K562 (cell line): ENCODE results near the gene IL20RA. TPM values are rescaled to one million over a fixed set of nuclear protein-coding genes. Genes with fewer than 3 reads are reported as not detected.

Experiments used
- ATAC-seq: fragments of 200-7000 bp; cut with Tn5 transposase; 3 replicates; pipeline ENCODE4 v1.9.1; 2020; ENCODE audit warnings: moderate library complexity
- BruUV-seq: library from RNA; stranded (reverse); fragments of 400-500 nt; replicated peaks from 2 replicates; lab custom pipeline; 2021; lab: Mats Ljungman, UMichigan
- CTCF ChIA-PET: fragments of 300-600 bp; formaldehyde crosslinking; extraction: SDS; loops from one replicate; lab custom pipeline; 2021; ENCODE audit warnings: low intra/inter-chr PET ratio; lab: Yijun Ruan, JAX
- POLR2A ChIA-PET: fragments of 300-600, 350-650 bp; sonication (Branson Sonifier 250); formaldehyde crosslinking; extraction: SDS; loops from one replicate; lab custom pipeline; 2021; ENCODE audit warnings: antibody characterized with exemption, inconsistent platforms; lab: Yijun Ruan, JAX
- DNase-seq, 4 experiments: peaks; one replicate each; pipeline versions ENCODE4 v3.0.0 to v3.0.0-alpha.2; 2011 to 2018; ENCODE audit warnings: low spot score in 3 of 4, mixed read lengths in 3 of 4; ENCODE audit errors: extremely low read depth in 1 of 4
- FAIRE-seq: peaks from 2 replicates; lab custom pipeline; 2011; peaks lifted over from hg19 to GRCh38; lab: Jason Lieb, UNC
- H2AFZ ChIP-seq: 2 replicates; pipeline ENCODE4 v1.6.0; 2011; ENCODE audit warnings: low read depth, low read length, control low read depth, inconsistent platforms
- H3K27ac ChIP-seq: fragments of 200-600 bp; 3 replicates; pipeline ENCODE4 v1.8.0; 2011; ENCODE audit warnings: low read depth, mild to moderate bottlenecking, control low read depth, inconsistent platforms, low read length, moderate library complexity, mixed read lengths; ENCODE audit errors: extremely low read depth
- H3K27me3 ChIP-seq, 2 experiments: fragments of 300-600 bp in 1 of 2; 2 replicates in 1 of 2; 3 replicates in 1 of 2; pipeline versions ENCODE4 v1.6.0 to v1.8.0; 2011; ENCODE audit warnings: inconsistent platforms in 2 of 2, low read length in 2 of 2, mild to moderate bottlenecking in 1 of 2, mixed read lengths in 1 of 2, moderate library complexity in 1 of 2; ENCODE audit not compliant: control insufficient read depth in 2 of 2, insufficient read depth in 2 of 2
- H3K36me3 ChIP-seq: fragments of 300-600 bp; 3 replicates; pipeline ENCODE4 v1.8.0; 2011; ENCODE audit warnings: mild to moderate bottlenecking, low read length, inconsistent platforms; ENCODE audit not compliant: control insufficient read depth, insufficient read depth
- H3K4me1 ChIP-seq, 2 experiments: fragments of 200-600 bp in 1 of 2; replicated peaks in 1 of 2; 2 replicates in 1 of 2; 3 replicates in 1 of 2; pipeline versions ENCODE4 v1.5.1 to v1.8.0; 2011; ENCODE audit warnings: inconsistent platforms in 2 of 2, low read length in 2 of 2, mild to moderate bottlenecking in 1 of 2, mixed read lengths in 1 of 2, moderate library complexity in 1 of 2; ENCODE audit not compliant: control insufficient read depth in 2 of 2, insufficient read depth in 2 of 2
- H3K4me2 ChIP-seq: 2 replicates; pipeline ENCODE4 v1.6.1; 2011; ENCODE audit warnings: low read length, control low read depth, inconsistent platforms, mixed read lengths; ENCODE audit not compliant: insufficient read depth
- H3K4me3 ChIP-seq: fragments of 200-600 bp; sonication (generic), shearing (Covaris generic); 2 replicates; pipeline ENCODE4 v1.5.1; 2016; ENCODE audit warnings: control low read depth, inconsistent platforms
- H3K79me2 ChIP-seq: fragments of 200-600 bp; 3 replicates; pipeline ENCODE4 v1.8.0; 2011; ENCODE audit warnings: low read length, inconsistent platforms; ENCODE audit not compliant: control insufficient read depth, insufficient read depth
- H3K9ac ChIP-seq, 2 experiments: 2 replicates each; pipeline versions ENCODE4 v1.6.0 to v1.6.1; 2011; ENCODE audit warnings: low read depth in 2 of 2, low read length in 2 of 2, control low read depth in 1 of 2, inconsistent platforms in 1 of 2, mild to moderate bottlenecking in 1 of 2, mixed read lengths in 1 of 2; ENCODE audit not compliant: insufficient read depth in 1 of 2
- H3K9me1 ChIP-seq: one replicate; pipeline ENCODE4 v1.6.0; 2011; ENCODE audit warnings: inconsistent platforms, mild to moderate bottlenecking, low read length, moderate library complexity; ENCODE audit not compliant: control insufficient read depth, insufficient read depth
- H3K9me3 ChIP-seq: replicated peaks from 2 replicates; pipeline ENCODE4 v1.5.1; 2011; ENCODE audit warnings: low read depth, low read length, inconsistent platforms; ENCODE audit not compliant: control insufficient read depth, insufficient read depth
- H4K20me1 ChIP-seq: replicated peaks from 2 replicates; pipeline ENCODE4 v1.6.1; 2011; ENCODE audit warnings: low read length, inconsistent platforms, mixed read lengths; ENCODE audit not compliant: control insufficient read depth, insufficient read depth
- BCL6 ChIP-seq: fragments of 250-450 bp; sonication (Bioruptor Pico); IDR thresholded peaks from 2 replicates; pipeline ENCODE4 v1.4.0; 2020
- BRD9 ChIP-seq: fragments of 450-650 bp; IDR thresholded peaks from 2 replicates; pipeline ENCODE4 v1.6.1; 2018; ENCODE audit warnings: low read depth; ENCODE audit not compliant: partially characterized antibody
- HDAC2 ChIP-seq: fragments of 450-650 bp; IDR thresholded peaks from 2 replicates; pipeline ENCODE4 v1.6.1; 2016; ENCODE audit warnings: mild to moderate bottlenecking
- HMGXB4 ChIP-seq: sonication (generic); formaldehyde crosslinking; IDR thresholded peaks from 2 replicates; pipeline ENCODE4 v1.8.1; 2023; ENCODE audit warnings: mild to moderate bottlenecking, missing genetic modification reagents
- MYBL2 ChIP-seq, 2 experiments: fragments of 450-650 bp in 1 of 2; sonication (generic) in 1 of 2; formaldehyde crosslinking in 1 of 2; IDR thresholded peaks; 2 replicates each; pipeline versions ENCODE4 v1.6.1 to v1.8.1; 2017 to 2022; ENCODE audit warnings: borderline replicate concordance in 1 of 2, inconsistent platforms in 1 of 2, low read depth in 1 of 2, mild to moderate bottlenecking in 1 of 2, missing genetic modification reagents in 1 of 2, moderate library complexity in 1 of 2
- NEUROD1 ChIP-seq: fragments of 150-350 bp; IDR thresholded peaks from 2 replicates; pipeline ENCODE4 v1.6.1; 2014; ENCODE audit warnings: borderline replicate concordance, low read length, low read depth; ENCODE audit not compliant: partially characterized antibody
- POLR2G ChIP-seq: fragments of 200-400 bp; formaldehyde crosslinking; IDR thresholded peaks from 2 replicates; pipeline ENCODE4 v1.6.1; 2017; ENCODE audit warnings: low read depth, mild to moderate bottlenecking, antibody characterized with exemption, low read length, moderate library complexity
- POLR3G ChIP-seq: IDR thresholded peaks from 2 replicates; pipeline ENCODE4 v1.6.1; 2011; ENCODE audit not compliant: insufficient read length, insufficient replicate concordance; ENCODE audit errors: extremely low read depth
- RBM14 ChIP-seq: fragments of 200-400 bp; formaldehyde crosslinking; IDR thresholded peaks from 2 replicates; pipeline ENCODE4 v1.6.1; 2018; ENCODE audit warnings: low read depth, mild to moderate bottlenecking, low read length, moderate library complexity, borderline replicate concordance; ENCODE audit not compliant: insufficient read depth
- RBM25 ChIP-seq: fragments of 200-400 bp; formaldehyde crosslinking; IDR thresholded peaks from 2 replicates; pipeline ENCODE4 v1.6.1; 2018; ENCODE audit warnings: low read length, low read depth, moderate library complexity; ENCODE audit not compliant: severe bottlenecking
- RFX1 ChIP-seq: fragments of 450-650 bp; IDR thresholded peaks from 2 replicates; pipeline ENCODE4 v1.6.1; 2016; ENCODE audit warnings: mild to moderate bottlenecking, moderate library complexity
- ZNF212 ChIP-seq: fragments of 450-650 bp; formaldehyde crosslinking; IDR thresholded peaks from 2 replicates; pipeline ENCODE4 v1.4.0; 2020; ENCODE audit warnings: mild to moderate bottlenecking
- ZNF444 ChIP-seq: fragments of 250-450 bp; sonication (Bioruptor Pico); IDR thresholded peaks from 2 replicates; pipeline ENCODE4 v1.4.0; 2020; ENCODE audit warnings: mild to moderate bottlenecking, moderate library complexity
- ZNF699 ChIP-seq: fragments of 250-450 bp; sonication (Bioruptor Pico); IDR thresholded peaks from 2 replicates; pipeline ENCODE4 v1.8.0; 2021; ENCODE audit warnings: mild to moderate bottlenecking, moderate library complexity; ENCODE audit not compliant: insufficient replicate concordance
- WGBS: fragments of 100-300 bp; shearing (Covaris generic); methylation state at CpG from one replicate; pipeline ENCODE4 v1.1.6; 2016; ENCODE audit warnings: low coverage, mixed read lengths; ENCODE audit not compliant: insufficient coverage; ENCODE audit errors: missing lambda C conversion rate; 5-methylcytosine and 5-hydroxymethylcytosine counted together
- in situ Hi-C: fragments of 300-500 bp; cut with MboI; formaldehyde crosslinking; loops from 4 replicates; pipeline ENCODE4 v1.15.0; 2018; ENCODE audit warnings: inconsistent platforms, mixed read lengths
- intact Hi-C: fragments of 100-400 bp; cut with micrococcal nuclease; formaldehyde crosslinking; loops from 2 replicates; pipeline ENCODE4 v1.14.2; 2022
- polyA plus RNA-seq, 8 experiments: library from polyadenylated mRNA; depleted of rRNA in 4 of 8; stranded (reverse) in 5 of 8; unstranded in 3 of 8; fragments of >200 nt; fragmentation: Nextera tagmentation in 2 of 8; fragmentation: Illumina TruSeq in 1 of 8; extraction: Ambion mirVana in 2 of 8; extraction: Trizol in 1 of 8; gene quantifications; 2 replicates each; pipeline versions ENCODE4 v1.2.1 to v1.2.3, GENCODE V29; 2011 to 2014; ENCODE audit warnings: inconsistent platforms in 1 of 8, missing spikeins in 1 of 8
- total RNA-seq, 7 experiments: library from RNA; depleted of rRNA in 6 of 7; stranded (reverse); fragments of >200 nt in 6 of 7; fragmentation: Illumina TruSeq in 2 of 7; extraction: Trizol in 2 of 7; gene quantifications; 2 replicates each; pipeline versions ENCODE4 v1.2.1 to v1.2.3, GENCODE V29; 2011 to 2021; ENCODE audit warnings: low replicate concordance in 1 of 7

IL20RA gene
- total and polyA plus RNA-seq, 9 of the 15 experiments (the other 6 are each of a cell fraction or from before 2014, with no cell fraction given) = not detected

- H3K4me1 ChIP-seq = no peaks in the 10 kb centered on the region
- no peak overlapping the region for H2AFZ ChIP-seq
- ATAC-seq = no peak
- H3K9ac ChIP-seq = no peak overlapping the region
- TF ChIP-seq POLR3G = no peak
- peak; percentile 91 for TF ChIP-seq RBM25
- TF ChIP-seq, all 486 proteins: peak for 1
- POLR2A ChIA-PET = interaction anchor here (0.6 kb wide), 1 partner anchor 228 kb away, joined by 3 read pairs; no protein-coding TSS in a partner anchor
- no peaks in the 10 kb centered on the region for H4K20me1 ChIP-seq
- DNase-seq = no peak
- in situ Hi-C loops (loop anchor here (10.0 kb wide), 1 partner anchor 553 kb away; no protein-coding TSS in a partner anchor), intact Hi-C loops (no loop called here)
- 0% methylated on average over 3 of the region's 3 CpGs for WGBS
- no peaks in the 10 kb centered on the region for H3K36me3 ChIP-seq
- H3K9me1 ChIP-seq = no peaks in the 10 kb centered on the region
- H3K4me3 ChIP-seq = no peak overlapping the region
- no TSS peak for BruUV-seq
- no peaks in the 10 kb centered on the region for H3K9me3 ChIP-seq
- no peak for FAIRE-seq
- no peak overlapping the region for H3K4me2 ChIP-seq
- H3K79me2 ChIP-seq = no peaks in the 10 kb centered on the region
- CTCF ChIA-PET = no interaction called here
- no peak overlapping the region for H3K27ac ChIP-seq
- peaks cover 4 to 9% of the 10 kb centered on the region in 2 experiments; a peak in 1 of 5 replicates for H3K27me3 ChIP-seq
Measured at GRCh38 chr6:137081997-137082396, 37.2 kb upstream of the IL20RA start.

- ATAC-seq (no peak), DNase-seq (no peak), FAIRE-seq (no peak)
- POLR2A ChIA-PET = interaction anchor here (1.1 kb wide), 1 partner anchor 11 kb away, joined by 5 read pairs; no protein-coding TSS in a partner anchor
- intact Hi-C loops = no loop called here
- H2AFZ ChIP-seq = no peak overlapping the region
- no peak overlapping the region for H3K4me2 ChIP-seq
- TF ChIP-seq MYBL2 (IDR thresholded peaks at IDR 0.05; ENCODE audit: low read depth) (no peak), MYBL2 (CRISPR knock-in tag; IDR thresholded peaks at IDR 0.05; ENCODE audit: borderline replicate concordance) (no peak), ZNF699 (no peak), HDAC2 (no peak), ZNF444 (CRISPR knock-in tag) (no peak), NEUROD1 (no peak), RFX1 (no peak), POLR2G (no peak), RBM14 (no peak), ZNF212 (no peak), BRD9 (no peak), BCL6 (CRISPR knock-in tag) (no peak), HMGXB4 (no peak)
- no peak overlapping the region for H3K27ac ChIP-seq
- H3K79me2 ChIP-seq = no peaks in the 10 kb centered on the region
- WGBS = 0% methylated on average over 4 of the region's 4 CpGs
- no peaks in the 10 kb centered on the region for H3K9me3 ChIP-seq
- BruUV-seq = no TSS peak
- no peaks in the 10 kb centered on the region for H3K4me1 ChIP-seq
- no peak overlapping the region for H3K9ac ChIP-seq
- H3K9me1 ChIP-seq = no peaks in the 10 kb centered on the region
- in situ Hi-C loops = loop anchor here (10.0 kb wide), 1 partner anchor 554 kb away; no protein-coding TSS in a partner anchor
- peaks cover 4 to 6% of the 10 kb centered on the region in 2 experiments; a peak in 1 of 5 replicates for H3K27me3 ChIP-seq
- H3K4me3 ChIP-seq = no peak overlapping the region
- no peaks in the 10 kb centered on the region for H4K20me1 ChIP-seq
- CTCF ChIA-PET = no interaction called here
- no peaks in the 10 kb centered on the region for H3K36me3 ChIP-seq
Measured at GRCh38 chr6:137080711-137081110, 35.9 kb upstream of the IL20RA start.
